Epithelial cell of prostate (primary cell): Measurements from ENCODE around the gene UNC13A.

ENCODE experiments used
- DNase-seq: peaks from one replicate; pipeline ENCODE4 v3.0.0-alpha.2; 2011; ENCODE audit warnings: low read depth, low spot score
- H3K27ac ChIP-seq: fragments of 450-650 bp; 2 replicates; pipeline ENCODE4 v1.5.1; 2017; ENCODE audit warnings: mild to moderate bottlenecking

UNC13A gene

GRCh38 chr19:17711851-17712250 is 23.7 kb upstream of the UNC13A start:
- H3K27ac ChIP-seq, result no peak overlapping the region
- no peak for DNase-seq

GRCh38 chr19:17706750-17707181 is 18.6 kb upstream of the UNC13A start:
- no peak overlapping the region for H3K27ac ChIP-seq
- no peak for DNase-seq

- H3K27ac ChIP-seq, result no peak overlapping the region
- no peak for DNase-seq
These were observed 15.8 kb upstream of the UNC13A start for GRCh38 chr19:17703824-17704463.

GRCh38 chr19:17695198-17695597 is 7.0 kb upstream of the UNC13A start:
- no peak for DNase-seq
- H3K27ac ChIP-seq, result no peak overlapping the region

- no peak overlapping the region for H3K27ac ChIP-seq
- DNase-seq, result no peak
These were observed 4.4 kb upstream of the UNC13A start for GRCh38 chr19:17692566-17692965.

- no peak for DNase-seq
- no peak overlapping the region for H3K27ac ChIP-seq
These were observed 870 bp upstream of the UNC13A start for GRCh38 chr19:17688853-17689595.

- H3K27ac ChIP-seq, result no peak overlapping the region
- DNase-seq, result no peak
These were observed 855 bp downstream of the UNC13A start for GRCh38 chr19:17687141-17687856.

- no peak overlapping the region for H3K27ac ChIP-seq
- no peak for DNase-seq
These were observed 1.5 kb downstream of the UNC13A start for GRCh38 chr19:17686592-17687024.

GRCh38 chr19:17686023-17686521 is 2.1 kb downstream of the UNC13A start:
- no peak for DNase-seq
- no peak overlapping the region for H3K27ac ChIP-seq

- no peak overlapping the region for H3K27ac ChIP-seq
- no peak for DNase-seq
These were observed 2.6 kb downstream of the UNC13A start for GRCh38 chr19:17685451-17686022.

GRCh38 chr19:17684256-17684655 is 3.9 kb downstream of the UNC13A start:
- no peak overlapping the region for H3K27ac ChIP-seq
- DNase-seq, result no peak

- DNase-seq, result no peak
- no peak overlapping the region for H3K27ac ChIP-seq
These were observed 5.1 kb downstream of the UNC13A start for GRCh38 chr19:17683078-17683477.

GRCh38 chr19:17682273-17682672 is 5.9 kb downstream of the UNC13A start:
- DNase-seq, result no peak
- H3K27ac ChIP-seq, result no peak overlapping the region

- DNase-seq, result no peak
- no peak overlapping the region for H3K27ac ChIP-seq
These were observed 6.5 kb downstream of the UNC13A start for GRCh38 chr19:17681505-17682125.

- DNase-seq, result no peak
- no peak overlapping the region for H3K27ac ChIP-seq
These were observed 7.9 kb downstream of the UNC13A start for GRCh38 chr19:17680230-17680722.

GRCh38 chr19:17679526-17680229 is 8.5 kb downstream of the UNC13A start:
- DNase-seq, result no peak
- H3K27ac ChIP-seq, result no peak overlapping the region

- no peak overlapping the region for H3K27ac ChIP-seq
- no peak for DNase-seq
These were observed 9.3 kb downstream of the UNC13A start for GRCh38 chr19:17678836-17679235.

- DNase-seq, result no peak
- no peak overlapping the region for H3K27ac ChIP-seq
These were observed 11.2 kb downstream of the UNC13A start for GRCh38 chr19:17677002-17677401.

- DNase-seq, result no peak
- no peak overlapping the region for H3K27ac ChIP-seq
These were observed 11.9 kb downstream of the UNC13A start for GRCh38 chr19:17676295-17676694.
